HS-27A (cell line): Measurements from ENCODE around the gene ZSCAN32.

ENCODE experiments used
- DNase-seq: peaks from one replicate; pipeline ENCODE4 v3.0.0-alpha.2; 2012; ENCODE audit warnings: low read depth, missing footprints

ZSCAN32 gene

DNA sequence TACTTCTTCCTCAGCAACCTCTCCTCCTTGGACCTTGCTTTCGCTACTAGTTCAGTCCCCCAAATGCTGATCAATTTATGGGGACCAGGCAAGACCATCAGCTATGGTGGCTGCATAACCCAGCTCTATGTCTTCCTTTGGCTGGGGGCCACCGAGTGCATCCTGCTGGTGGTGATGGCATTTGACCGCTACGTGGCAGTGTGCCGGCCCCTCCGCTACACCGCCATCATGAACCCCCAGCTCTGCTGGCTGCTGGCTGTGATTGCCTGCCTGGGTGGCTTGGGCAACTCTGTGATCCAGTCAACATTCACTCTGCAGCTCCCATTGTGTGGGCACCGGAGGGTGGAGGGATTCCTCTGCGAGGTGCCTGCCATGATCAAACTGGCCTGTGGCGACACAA is 44.7 kb downstream of the ZSCAN32 start:
- DNase-seq: no peak

DNA sequence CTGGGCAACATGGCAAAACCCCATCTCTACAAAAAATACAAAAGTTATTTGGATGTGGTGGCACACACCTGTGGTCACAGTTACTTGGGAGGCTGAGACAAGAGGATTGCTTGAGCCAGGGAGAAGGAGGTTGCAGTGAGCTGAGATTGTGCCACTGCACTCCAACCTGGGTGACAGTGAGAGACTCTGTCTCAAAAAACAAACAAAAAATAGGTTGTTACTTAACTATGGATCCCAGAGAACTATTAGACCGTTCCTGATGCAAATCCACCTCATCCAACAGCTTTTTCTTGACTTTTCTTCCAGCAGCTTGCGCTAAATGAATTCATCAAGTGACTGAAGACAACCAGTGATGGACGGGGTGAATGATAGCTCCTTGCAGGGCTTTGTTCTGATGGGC is 45.2 kb downstream of the ZSCAN32 start, which contains the start of gene OR2C1:
Gene OR2C1, plus strand, starts transcription at position 301 of the 400 bp plus-strand sequence. Its CDS starts 52 bp downstream, at position 353.
- DNase-seq: no peak

DNA sequence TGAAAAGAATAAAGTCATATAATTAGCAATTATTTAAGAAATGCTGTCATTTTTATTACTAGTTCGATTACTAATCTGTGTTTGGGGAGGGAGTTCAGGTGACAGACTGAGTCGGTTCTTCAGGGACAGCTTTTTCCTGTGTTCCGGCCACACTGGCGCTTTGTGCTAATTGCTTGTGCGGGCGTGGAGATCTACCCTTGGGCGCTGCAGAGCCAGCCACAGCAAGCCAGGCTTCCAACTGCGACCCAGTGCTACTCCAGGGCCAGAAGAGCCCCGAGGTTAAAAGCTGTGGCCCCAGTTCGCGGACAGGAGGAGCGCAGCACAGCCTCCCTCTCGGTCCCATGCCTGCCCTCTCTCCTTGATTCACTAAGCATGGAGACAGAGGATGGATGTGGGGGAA is 51.6 kb downstream of the ZSCAN32 start:
- no peak for DNase-seq

DNA sequence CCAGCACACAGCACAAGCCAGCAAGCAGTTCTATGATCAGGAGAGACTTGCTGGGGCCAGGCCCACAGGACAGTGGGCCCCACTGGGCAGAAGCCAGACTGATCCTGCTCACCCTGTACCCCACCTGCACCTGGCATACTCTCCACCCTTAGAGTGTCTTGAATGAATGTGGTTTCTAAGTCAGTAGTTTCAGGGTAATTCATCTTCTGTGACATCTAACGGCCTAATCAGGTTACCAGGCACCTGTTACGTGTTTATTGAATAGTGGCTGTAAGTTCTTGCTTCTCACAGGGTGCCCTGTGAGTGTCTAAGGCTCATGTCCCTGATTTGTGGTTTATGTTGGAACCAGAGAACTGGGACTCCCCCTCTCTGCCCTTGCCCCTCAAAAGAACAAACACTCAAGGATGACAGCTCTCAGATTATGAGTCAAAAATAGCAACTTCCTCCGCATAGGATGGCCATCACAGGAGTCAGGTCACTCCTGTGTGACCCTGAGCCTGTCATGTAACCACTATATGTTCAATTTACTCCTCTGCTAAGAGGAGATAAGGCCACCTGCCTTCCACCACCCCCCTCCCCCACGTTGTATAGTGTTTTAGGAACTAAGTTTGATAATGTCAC is 52.1 kb downstream of the ZSCAN32 start:
- DNase-seq: no peak

DNA sequence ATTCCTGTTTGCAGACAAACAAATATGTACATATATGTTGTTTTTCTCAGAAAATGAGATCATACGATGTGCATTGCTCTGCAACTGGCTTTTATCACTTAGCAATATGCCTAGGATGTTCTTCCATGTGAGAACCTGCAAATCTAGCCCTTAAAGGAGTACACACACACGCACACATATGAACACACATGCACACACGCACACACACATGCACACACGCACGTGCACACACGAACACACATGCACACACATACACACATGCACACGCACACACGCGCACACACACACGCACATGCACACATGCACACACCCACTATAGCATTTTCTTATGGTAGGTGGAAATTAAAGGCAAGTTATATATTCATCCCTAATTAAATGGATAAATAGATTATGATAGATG is 53.2 kb downstream of the ZSCAN32 start:
- DNase-seq: no peak

DNA sequence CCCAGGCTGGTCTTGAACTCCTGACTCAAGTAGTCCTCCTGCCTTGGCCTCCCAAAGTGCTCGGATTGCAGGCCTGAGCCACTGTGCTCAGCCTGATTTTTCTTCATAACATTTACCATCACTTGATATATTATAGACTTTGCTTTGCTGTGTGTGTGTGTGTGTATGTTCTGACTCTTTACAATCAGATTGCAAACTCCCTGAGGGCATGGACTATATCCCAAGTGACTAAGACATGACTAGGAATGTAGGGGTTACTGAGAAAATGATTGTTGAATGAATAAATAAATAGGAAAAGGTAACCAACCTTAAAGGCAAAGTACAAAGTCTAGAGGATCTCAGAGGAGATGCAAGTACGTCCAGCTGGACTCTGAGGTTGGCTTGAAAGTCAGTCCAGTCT is 54.8 kb downstream of the ZSCAN32 start:
- DNase-seq: no peak
